Mammary epithelial cell (primary cell): ENCODE measurements around the gene KRT32.

ENCODE experiments used
- EZH2 ChIP-seq: IDR thresholded peaks from 2 replicates; pipeline ENCODE4 v1.6.1; 2012; ENCODE audit warnings: low read length, inconsistent platforms, borderline replicate concordance
- TF ChIP-seq, protein P1 (sequence below), 2 donors: IDR thresholded peaks in 1 of 2; conservative IDR thresholded peaks in 1 of 2; 2 replicates each; pipeline ENCODE4 v1.5.1; 2011 to 2012; ENCODE audit warnings: inconsistent platforms in 2 of 2, low read length in 2 of 2, mild to moderate bottlenecking in 2 of 2, control low read depth in 1 of 2, low read depth in 1 of 2; ENCODE audit not compliant: insufficient read depth in 1 of 2; ENCODE audit errors: extremely low read depth in 1 of 2

DNA sequence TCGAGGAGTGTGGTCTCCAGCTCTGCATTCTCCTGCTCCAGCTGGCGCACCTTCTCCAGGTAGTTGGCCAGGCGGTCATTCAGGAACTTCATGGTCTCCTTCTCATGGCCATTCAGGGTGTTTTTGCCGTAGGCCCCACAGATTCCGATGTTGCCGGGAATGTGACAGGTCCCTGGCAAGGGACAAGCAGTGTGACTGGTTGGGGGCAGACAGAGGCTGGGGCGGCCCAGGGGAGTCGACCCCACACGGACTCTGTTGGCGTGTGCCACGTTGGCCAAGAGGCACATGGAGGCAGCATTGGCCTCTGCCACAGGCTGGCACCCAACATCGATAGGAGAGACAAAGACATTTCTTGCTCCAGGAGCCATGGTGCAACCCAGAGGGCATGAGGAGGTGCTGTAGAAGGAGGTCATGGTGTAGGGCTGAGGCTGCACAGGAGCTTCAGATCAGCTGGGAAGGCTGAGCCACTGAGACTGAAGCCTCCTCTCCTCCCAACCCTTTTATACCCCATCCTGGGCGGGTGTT, 43.0 kb downstream of the KRT32 start, which contains the start of gene KRT37:
- TF ChIP-seq EZH2, result no peak
- TF ChIP-seq, protein P1, sequence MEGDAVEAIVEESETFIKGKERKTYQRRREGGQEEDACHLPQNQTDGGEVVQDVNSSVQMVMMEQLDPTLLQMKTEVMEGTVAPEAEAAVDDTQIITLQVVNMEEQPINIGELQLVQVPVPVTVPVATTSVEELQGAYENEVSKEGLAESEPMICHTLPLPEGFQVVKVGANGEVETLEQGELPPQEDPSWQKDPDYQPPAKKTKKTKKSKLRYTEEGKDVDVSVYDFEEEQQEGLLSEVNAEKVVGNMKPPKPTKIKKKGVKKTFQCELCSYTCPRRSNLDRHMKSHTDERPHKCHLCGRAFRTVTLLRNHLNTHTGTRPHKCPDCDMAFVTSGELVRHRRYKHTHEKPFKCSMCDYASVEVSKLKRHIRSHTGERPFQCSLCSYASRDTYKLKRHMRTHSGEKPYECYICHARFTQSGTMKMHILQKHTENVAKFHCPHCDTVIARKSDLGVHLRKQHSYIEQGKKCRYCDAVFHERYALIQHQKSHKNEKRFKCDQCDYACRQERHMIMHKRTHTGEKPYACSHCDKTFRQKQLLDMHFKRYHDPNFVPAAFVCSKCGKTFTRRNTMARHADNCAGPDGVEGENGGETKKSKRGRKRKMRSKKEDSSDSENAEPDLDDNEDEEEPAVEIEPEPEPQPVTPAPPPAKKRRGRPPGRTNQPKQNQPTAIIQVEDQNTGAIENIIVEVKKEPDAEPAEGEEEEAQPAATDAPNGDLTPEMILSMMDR (conservative IDR thresholded peaks at IDR 0.05 in 1 of 2, IDR thresholded peaks at IDR 0.05 in 1 of 2; ENCODE audit: extremely low read depth in 1 of 2, insufficient read depth in 1 of 2, low read depth in 1 of 2, low read length in 2 of 2), result no peak
